GM18526 (cell line): ENCODE data around the gene CLDN6.
A peak's percentile ranks its signal among the peaks of the same experiment; 100 is the strongest.

Experiments used
- POLR2A ChIP-seq: IDR thresholded peaks from 3 replicates; pipeline ENCODE4 v1.6.1; 2011; ENCODE audit not compliant: insufficient read length; ENCODE audit errors: extremely low read depth

The CLDN6 gene

GRCh38 chr16:3023669-3024478, 5.9 kb upstream of the CLDN6 start, which contains the start of the genes HCFC1R1 and THOC6:
TSS of gene HCFC1R1 (minus strand) at chr16:3023942. CDS start at chr16:3023941, 1 bp downstream.
TSS of gene THOC6 (plus strand) at chr16:3024035. CDS start at chr16:3024327, 292 bp downstream.
- peak; percentile 87 for TF ChIP-seq POLR2A

DNA sequence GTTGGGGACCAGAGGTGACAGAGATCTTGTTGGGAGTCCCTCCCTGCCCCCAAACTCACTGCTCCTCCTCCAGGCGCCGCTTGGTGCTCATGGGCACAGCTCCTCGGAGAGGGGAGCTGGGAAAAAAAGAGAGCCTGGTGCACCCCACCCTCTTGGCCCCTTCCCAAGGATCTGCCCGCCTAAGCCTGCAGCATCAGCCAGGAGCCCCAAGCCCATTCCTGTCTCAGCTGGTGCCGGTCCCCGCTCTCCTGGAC, 5.4 kb upstream of the CLDN6 start:
- no peak for TF ChIP-seq POLR2A

DNA sequence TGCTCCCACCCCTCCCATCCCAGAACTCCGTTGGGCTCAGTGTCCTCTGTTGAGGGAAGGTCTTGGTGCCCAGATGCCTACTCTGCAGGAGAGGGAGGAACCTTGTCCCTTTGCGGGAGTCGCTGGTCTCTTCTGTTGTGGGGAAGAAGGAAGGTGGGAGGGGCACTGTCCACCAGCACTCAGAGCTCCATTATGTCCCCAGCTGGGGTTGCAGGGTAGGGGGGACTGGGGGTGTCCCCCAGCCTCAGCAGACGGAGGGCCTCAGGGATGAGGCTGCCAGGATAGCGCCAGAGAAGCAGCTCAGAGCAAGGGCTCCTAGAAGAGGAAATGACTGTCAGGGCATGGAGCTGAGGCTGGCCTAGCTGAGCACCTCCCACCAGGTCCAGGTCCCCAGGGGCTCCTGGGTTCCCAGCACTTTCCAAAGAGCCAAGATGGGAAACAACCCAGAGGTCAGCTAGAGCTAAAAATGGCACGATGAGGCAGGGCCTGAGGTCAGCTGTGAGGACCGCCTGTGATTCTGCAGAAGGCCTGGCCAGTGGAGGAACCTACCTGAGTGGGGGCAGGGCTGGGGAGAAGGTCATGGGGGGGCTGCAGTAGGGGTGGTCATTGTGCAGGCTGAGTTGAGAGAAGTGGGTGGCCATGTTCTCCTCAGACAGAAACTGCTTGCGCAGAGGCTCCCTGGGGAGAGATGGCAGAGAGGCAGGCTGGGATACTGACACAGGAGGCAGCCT, 4.9 kb upstream of the CLDN6 start:
- TF ChIP-seq POLR2A, result no peak

DNA sequence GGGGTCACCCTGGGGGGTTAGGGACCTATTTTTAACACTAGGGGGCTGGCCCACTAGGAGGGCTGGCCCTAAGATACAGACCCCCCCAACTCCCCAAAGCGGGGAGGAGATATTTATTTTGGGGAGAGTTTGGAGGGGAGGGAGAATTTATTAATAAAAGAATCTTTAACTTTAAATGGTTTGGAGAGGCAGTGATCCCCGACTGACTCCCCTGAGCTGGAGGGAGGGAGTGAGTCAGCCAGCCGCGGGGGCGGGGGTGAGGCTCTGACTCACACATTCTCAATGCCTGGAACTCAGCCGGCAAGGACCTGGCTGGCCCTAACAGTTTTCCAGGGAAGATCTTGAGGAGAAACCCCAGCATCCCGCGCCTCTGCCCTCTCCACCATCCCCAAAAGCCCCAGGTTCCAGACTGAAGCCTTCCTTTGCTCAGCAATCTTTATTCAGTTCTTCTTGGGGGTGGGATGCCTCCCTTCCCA, 4.3 kb upstream of the CLDN6 start:
- TF ChIP-seq POLR2A, result no peak

DNA sequence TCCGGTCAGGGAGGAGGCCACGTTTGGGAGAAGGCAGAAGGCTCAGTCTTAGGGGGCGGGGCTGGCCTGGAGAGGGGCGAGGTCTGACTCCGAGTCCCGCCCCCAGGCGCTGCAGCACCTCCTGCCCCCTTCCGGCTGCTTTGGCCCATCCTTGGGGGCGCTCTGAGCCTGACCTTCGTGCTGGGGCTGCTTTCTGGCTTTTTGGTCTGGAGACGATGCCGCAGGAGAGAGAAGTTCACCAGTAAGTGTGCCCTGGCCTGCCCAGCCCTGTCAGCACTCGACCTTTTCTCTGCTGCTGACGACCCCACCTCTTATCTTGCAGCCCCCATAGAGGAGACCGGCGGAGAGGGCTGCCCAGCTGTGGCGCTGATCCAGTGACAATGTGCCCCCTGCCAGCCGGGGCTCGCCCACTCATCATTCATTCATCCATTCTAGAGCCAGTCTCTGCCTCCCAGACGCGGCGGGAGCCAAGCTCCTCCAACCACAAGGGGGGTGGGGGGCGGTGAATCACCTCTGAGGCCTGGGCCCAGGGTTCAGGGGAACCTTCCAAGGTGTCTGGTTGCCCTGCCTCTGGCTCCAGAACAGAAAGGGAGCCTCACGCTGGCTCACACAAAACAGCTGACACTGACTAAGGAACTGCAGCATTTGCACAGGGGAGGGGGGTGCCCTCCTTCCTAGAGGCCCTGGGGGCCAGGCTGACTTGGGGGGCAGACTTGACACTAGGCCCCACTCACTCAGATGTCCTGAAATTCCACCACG, 3.6 kb upstream of the CLDN6 start:
- no peak for TF ChIP-seq POLR2A

DNA sequence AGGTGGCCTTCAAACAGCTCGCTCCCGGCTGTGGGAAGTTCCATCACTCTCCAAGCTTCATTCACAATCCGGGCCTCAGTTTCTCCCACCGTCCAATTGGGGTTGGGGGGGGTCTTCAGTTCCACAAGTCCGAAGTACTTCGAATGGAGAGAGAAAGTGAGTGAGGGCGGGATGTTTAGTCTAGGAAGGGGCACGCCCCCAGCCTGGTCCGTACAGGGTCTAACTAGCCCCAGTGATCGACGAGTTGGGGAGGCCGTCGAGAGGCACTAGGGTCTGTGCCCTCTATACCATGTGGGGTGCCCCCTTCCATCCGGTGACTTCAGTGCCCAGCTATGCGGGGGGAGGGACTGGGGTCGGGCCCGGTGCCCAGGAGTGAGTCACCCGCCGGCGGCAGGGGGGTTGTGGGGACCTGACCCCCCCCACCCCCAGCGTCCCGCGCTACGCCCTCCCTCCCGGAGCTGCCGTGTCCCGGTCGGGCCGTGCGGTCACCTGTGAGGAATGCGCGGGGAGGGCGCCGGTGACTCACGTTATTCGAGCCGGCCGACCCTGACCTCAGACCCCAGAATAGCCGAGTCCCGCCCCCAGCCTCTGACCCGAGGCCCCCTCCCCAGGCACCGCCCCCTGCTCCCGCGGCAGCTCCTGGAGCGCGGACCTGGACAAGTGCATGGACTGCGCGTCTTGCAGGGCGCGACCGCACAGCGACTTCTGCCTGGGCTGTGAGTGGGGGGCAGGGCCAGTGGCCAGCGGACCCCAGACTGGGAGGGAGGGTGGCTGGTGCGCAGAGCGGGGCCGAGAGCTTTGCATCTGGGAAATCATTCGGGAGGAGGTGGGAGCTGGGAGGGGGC, 2.8 kb upstream of the CLDN6 start:
- TF ChIP-seq POLR2A, result no peak

DNA sequence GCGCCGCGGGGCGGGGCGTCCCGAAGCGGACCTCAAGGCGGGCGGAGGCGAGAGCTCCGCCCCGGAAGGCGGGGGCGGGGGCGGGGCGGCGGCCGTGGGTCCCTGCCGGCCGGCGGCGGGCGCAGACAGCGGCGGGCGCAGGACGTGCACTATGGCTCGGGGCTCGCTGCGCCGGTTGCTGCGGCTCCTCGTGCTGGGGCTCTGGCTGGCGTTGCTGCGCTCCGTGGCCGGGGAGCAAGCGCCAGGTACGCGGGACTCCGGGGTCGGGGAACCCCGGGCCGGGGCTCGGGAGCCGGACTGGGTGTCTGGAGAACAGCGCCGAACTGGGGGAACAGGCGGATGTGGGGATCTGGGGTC, 2.2 kb upstream of the CLDN6 start, which contains the start of gene TNFRSF12A:
TNFRSF12A (plus strand) TSS at position 122 of the 357 bp plus-strand sequence; CDS start at position 152, 30 bp downstream.
- peak; percentile 79 for TF ChIP-seq POLR2A

DNA sequence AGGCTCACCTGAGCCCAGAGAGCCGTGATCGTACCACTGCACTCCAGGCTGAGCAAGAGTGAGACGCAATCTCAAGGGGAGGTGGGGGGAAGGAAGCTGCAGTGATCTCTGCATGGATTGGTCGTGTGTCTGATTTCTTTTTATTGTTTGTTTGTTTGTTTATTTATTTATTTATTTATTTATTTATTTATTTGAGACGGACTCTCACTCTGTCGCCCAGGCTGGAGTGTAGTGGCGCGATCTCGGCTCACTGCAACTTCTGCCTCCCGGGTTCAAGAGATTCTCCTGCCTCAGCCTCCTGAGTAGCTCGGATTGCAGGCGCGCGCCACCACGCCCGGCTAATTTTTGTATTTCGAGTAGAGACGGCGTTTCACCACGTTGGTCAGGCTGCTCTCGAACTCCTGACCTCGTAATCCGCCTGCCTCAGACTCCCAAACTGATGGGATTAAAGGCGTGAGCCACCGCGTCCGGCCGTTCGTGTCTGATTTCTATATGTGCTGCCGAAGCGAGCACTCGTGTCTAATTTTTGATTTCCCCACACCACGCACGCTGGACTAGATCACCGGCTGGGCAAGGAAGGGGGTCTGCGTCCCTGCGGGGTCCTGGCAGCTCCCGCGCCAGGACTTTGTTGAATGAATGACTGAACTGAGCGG, 1.7 kb upstream of the CLDN6 start:
- no peak for TF ChIP-seq POLR2A

DNA sequence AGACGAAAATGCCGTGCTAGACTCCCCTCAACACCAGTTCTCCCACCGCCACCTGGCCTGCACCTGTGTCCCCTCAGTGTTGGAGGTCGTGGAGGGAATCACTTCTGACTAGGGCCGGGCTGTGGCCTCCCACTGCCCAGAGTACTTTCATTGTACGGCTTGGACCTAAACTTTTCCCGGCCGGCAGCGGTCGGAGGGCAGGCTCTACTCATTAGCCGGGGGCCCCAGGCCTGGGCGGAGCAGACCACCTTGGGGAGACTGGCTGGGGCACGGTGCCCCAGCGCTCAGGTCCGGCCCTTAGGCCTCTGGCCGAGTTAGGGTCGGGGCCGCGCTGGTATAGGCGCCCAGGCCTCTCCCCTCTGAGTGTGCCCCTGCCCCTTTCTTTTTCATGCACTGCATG, 639 bp downstream of the CLDN6 start:
- TF ChIP-seq POLR2A, result no peak

- no peak for TF ChIP-seq POLR2A
Observed at GRCh38 chr16:3015865-3016521, 2.0 kb downstream of the CLDN6 start.

DNA sequence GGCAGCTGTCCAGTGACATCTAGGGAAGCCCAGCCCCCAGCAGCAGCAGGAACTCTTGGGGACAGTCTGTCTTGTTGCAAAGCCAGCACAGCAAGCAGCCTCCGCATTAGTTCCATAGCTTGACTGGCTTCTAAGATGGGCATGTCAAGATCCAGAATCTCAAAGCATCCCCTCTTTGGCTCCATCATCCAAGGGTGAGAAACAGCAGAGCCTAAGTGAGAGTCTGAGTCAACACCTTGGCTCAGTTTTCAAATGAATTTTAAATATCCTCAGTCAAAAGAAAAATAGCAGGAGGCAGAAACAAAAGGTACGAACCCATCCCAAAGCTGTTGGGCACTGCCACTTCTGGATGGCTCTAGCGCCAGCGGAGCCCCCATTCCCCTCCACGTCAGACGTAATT, 3.0 kb downstream of the CLDN6 start:
- TF ChIP-seq POLR2A, result no peak

GRCh38 chr16:3013998-3014690, 3.8 kb downstream of the CLDN6 start:
- no peak for TF ChIP-seq POLR2A

- TF ChIP-seq POLR2A, result no peak
Observed at GRCh38 chr16:3013491-3013951, 4.5 kb downstream of the CLDN6 start.
